HepG2 (cell line): ENCODE data around the gene DEPDC5. TPM values are rescaled to one million over a fixed set of nuclear protein-coding genes. Genes with fewer than 3 reads are reported as not detected.

ENCODE experiments used
- AHR ChIP-seq: IDR thresholded peaks from 2 replicates; pipeline ENCODE4 v1.6.1; 2018; ENCODE audit warnings: missing genetic modification reagents, missing compliant biosample characterization
- ATF7 ChIP-seq, 2 experiments: fragments of 450-650 bp in 1 of 2; sonication (generic) in 1 of 2; formaldehyde crosslinking in 1 of 2; IDR thresholded peaks; 2 replicates each; pipeline versions ENCODE4 v1.4.0 to v1.6.1; 2016 to 2020; ENCODE audit warnings: antibody characterized with exemption in 1 of 2, mild to moderate bottlenecking in 1 of 2, missing genetic modification reagents in 1 of 2
- CC2D1A ChIP-seq: sonication (generic); formaldehyde crosslinking; IDR thresholded peaks from 2 replicates; pipeline ENCODE4 v1.8.1; 2023; ENCODE audit warnings: mild to moderate bottlenecking, missing genetic modification reagents
- ETV6 ChIP-seq: sonication (generic); formaldehyde crosslinking; conservative IDR thresholded peaks from 2 replicates; pipeline ENCODE4 v1.4.0; 2020; ENCODE audit warnings: missing genetic modification reagents
- GABPA ChIP-seq, 2 experiments: IDR thresholded peaks; 2 replicates each; pipeline ENCODE4 v1.6.1; 2011 to 2016; ENCODE audit warnings: low read depth in 2 of 2, low read length in 1 of 2, missing biosample characterization in 1 of 2, missing genetic modification characterization in 1 of 2
- GATAD2A ChIP-seq: IDR thresholded peaks from 2 replicates; pipeline ENCODE4 v1.6.1; 2016
- JUN ChIP-seq: sonication (generic); formaldehyde crosslinking; IDR thresholded peaks from 2 replicates; pipeline ENCODE4 v1.4.0; 2020; ENCODE audit warnings: mild to moderate bottlenecking, missing genetic modification reagents
- KLF9 ChIP-seq: IDR thresholded peaks from 2 replicates; pipeline ENCODE4 v1.6.1; 2016; ENCODE audit warnings: low read depth
- MYC ChIP-seq: sonication (generic); formaldehyde crosslinking; IDR thresholded peaks from 2 replicates; pipeline ENCODE4 v1.9.0; 2021; ENCODE audit warnings: missing genetic modification reagents, borderline replicate concordance
- NFIB ChIP-seq: sonication (generic); formaldehyde crosslinking; IDR thresholded peaks from 2 replicates; pipeline ENCODE4 v1.9.0; 2021; ENCODE audit warnings: missing genetic modification reagents, mild to moderate bottlenecking, borderline replicate concordance
- NPAS2 ChIP-seq: sonication (generic); formaldehyde crosslinking; IDR thresholded peaks from 2 replicates; pipeline ENCODE4 v1.8.0; 2022; ENCODE audit warnings: mild to moderate bottlenecking, missing genetic modification reagents, borderline replicate concordance
- ONECUT2 ChIP-seq: sonication (generic); formaldehyde crosslinking; IDR thresholded peaks from 2 replicates; pipeline ENCODE4 v1.4.0; 2020; ENCODE audit warnings: missing genetic modification reagents
- PCBP2 ChIP-seq: fragments of 200-400 bp; formaldehyde crosslinking; optimal IDR thresholded peaks from 2 replicates; pipeline ENCODE3; 2018; ENCODE audit warnings: low read length, low read depth; ENCODE audit not compliant: poor library complexity, severe bottlenecking
- RFX5 ChIP-seq: IDR thresholded peaks from 2 replicates; pipeline ENCODE4 v1.6.1; 2011; ENCODE audit warnings: low read depth, low read length, improper control_type of control experiment
- SAFB2 ChIP-seq: sonication (generic); formaldehyde crosslinking; IDR thresholded peaks from 2 replicates; pipeline ENCODE4 v1.5.1; 2020; ENCODE audit warnings: missing genetic modification reagents, low read depth, mild to moderate bottlenecking, borderline replicate concordance
- SP2 ChIP-seq: sonication (generic); formaldehyde crosslinking; IDR thresholded peaks from 2 replicates; pipeline ENCODE4 v1.5.1; 2020; ENCODE audit warnings: mild to moderate bottlenecking, missing genetic modification reagents
- STAG1 ChIP-seq: sonication (generic); formaldehyde crosslinking; IDR thresholded peaks from 2 replicates; pipeline ENCODE4 v1.4.0; 2020; ENCODE audit warnings: missing genetic modification reagents
- ZFP90 ChIP-seq: sonication (generic); formaldehyde crosslinking; IDR thresholded peaks from 2 replicates; pipeline ENCODE4 v1.8.0; 2022; ENCODE audit warnings: missing genetic modification reagents, mild to moderate bottlenecking, inconsistent platforms, borderline replicate concordance
- ZKSCAN1 ChIP-seq: fragments of 150-350 bp; IDR thresholded peaks from 2 replicates; pipeline ENCODE4 v1.6.1; 2014; ENCODE audit warnings: low read length
- ZKSCAN8 ChIP-seq: IDR thresholded peaks from 2 replicates; pipeline ENCODE4 v1.6.1; 2016; ENCODE audit warnings: borderline replicate concordance, missing genetic modification reagents, missing compliant biosample characterization
- ZNF24 ChIP-seq: fragments of 450-650 bp; IDR thresholded peaks from 2 replicates; pipeline ENCODE4 v1.6.1; 2017; ENCODE audit warnings: antibody characterized with exemption, mild to moderate bottlenecking
- ZNF260 ChIP-seq: sonication (generic); formaldehyde crosslinking; IDR thresholded peaks from 2 replicates; pipeline ENCODE4 v1.4.0; 2020; ENCODE audit warnings: missing genetic modification reagents, low read depth, mild to moderate bottlenecking, borderline replicate concordance
- ZNF567 ChIP-seq: sonication (generic); formaldehyde crosslinking; IDR thresholded peaks from 2 replicates; pipeline ENCODE4 v1.8.1; 2023; ENCODE audit warnings: mild to moderate bottlenecking, missing genetic modification reagents, borderline replicate concordance
- ZNF775 ChIP-seq: sonication (generic); formaldehyde crosslinking; IDR thresholded peaks from 2 replicates; pipeline ENCODE4 v1.4.0; 2020; ENCODE audit warnings: missing genetic modification reagents, mild to moderate bottlenecking, moderate library complexity, borderline replicate concordance
- ZNF788 ChIP-seq: sonication (generic); formaldehyde crosslinking; IDR thresholded peaks from 2 replicates; pipeline ENCODE4 v1.5.0; 2020; ENCODE audit warnings: mild to moderate bottlenecking, missing genetic modification reagents, borderline replicate concordance
- polyA plus RNA-seq, 8 experiments: library from polyadenylated mRNA; depleted of rRNA in 3 of 8; stranded (reverse) in 7 of 8; unstranded in 1 of 8; fragments of >200 nt; fragmentation: Illumina TruSeq in 4 of 8; extraction: Trizol in 4 of 8; gene quantifications; 2 replicates each; pipeline versions ENCODE4 v1.2.1 to v1.2.3, GENCODE V29; 2011 to 2016; ENCODE audit warnings: low read depth in 4 of 8, missing spikeins in 1 of 8, mixed read lengths in 1 of 8; ENCODE audit not compliant: insufficient read depth in 1 of 8
- total RNA-seq, 5 experiments: library from RNA; depleted of rRNA; stranded (reverse); fragments of >200 nt; fragmentation: Illumina TruSeq; extraction: Trizol; gene quantifications; 2 replicates each; pipeline ENCODE4 v1.2.3, GENCODE V29; 2016; ENCODE audit warnings: low read depth in 1 of 5
- TF ChIP-seq, protein P1 (sequence below): sonication (generic); formaldehyde crosslinking; IDR thresholded peaks from 2 replicates; pipeline ENCODE4 v1.4.0; 2020; ENCODE audit warnings: mild to moderate bottlenecking, missing genetic modification reagents
- TF ChIP-seq, protein P2 (sequence below): sonication (generic); formaldehyde crosslinking; IDR thresholded peaks from 2 replicates; pipeline ENCODE4 v1.9.0; 2021; ENCODE audit warnings: missing genetic modification reagents, borderline replicate concordance
- TF ChIP-seq, protein P3 (sequence below): sonication (generic); formaldehyde crosslinking; IDR thresholded peaks from 2 replicates; pipeline ENCODE4 v1.9.0; 2021; ENCODE audit warnings: missing genetic modification reagents, borderline replicate concordance

DEPDC5 gene
- total and polyA plus RNA-seq, 2 of the 13 experiments (the other 11 are each of a cell fraction or from before 2014, with no cell fraction given): 9.8 to 12.4 TPM

DNA sequence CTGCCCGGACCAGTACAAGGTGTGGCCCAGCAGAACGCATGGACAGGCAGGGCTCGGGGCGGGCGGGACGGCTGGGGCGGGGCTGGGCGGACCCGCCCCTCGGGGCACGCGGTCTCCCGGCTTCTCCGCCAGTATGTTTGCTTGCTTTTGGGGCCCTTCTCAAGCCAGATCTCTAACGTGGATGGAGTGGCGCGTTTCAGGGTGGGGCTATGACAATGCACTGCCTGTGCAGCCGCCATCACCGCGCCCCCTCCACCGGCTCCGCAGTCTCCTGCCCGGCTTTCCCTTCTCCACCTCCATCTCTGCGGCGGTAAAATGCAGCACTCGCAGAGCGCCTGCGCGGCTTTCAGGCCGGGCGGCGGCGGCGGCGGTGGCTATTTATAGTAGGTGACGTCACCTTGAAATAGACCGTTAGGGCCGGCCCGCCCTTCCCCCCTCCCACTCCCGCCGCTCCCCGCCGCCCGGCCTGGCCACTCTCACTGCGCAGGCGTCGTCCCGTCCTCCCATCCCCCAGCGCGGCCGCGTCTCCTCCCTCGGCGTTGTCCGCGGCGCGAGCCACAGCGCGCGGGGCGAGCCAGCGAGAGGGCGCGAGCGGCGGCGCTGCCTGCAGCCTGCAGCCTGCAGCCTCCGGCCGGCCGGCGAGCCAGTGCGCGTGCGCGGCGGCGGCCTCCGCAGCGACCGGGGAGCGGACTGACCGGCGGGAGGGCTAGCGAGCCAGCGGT is 190.3 kb downstream of the DEPDC5 start, which contains the start of gene YWHAH (continued):
- TF ChIP-seq SAFB2 (no peak), ZNF260 (CRISPR knock-in tag) (no peak), GABPA (IDR thresholded peaks at IDR 0.05; ENCODE audit: low read depth, low read length) (no peak), GABPA (CRISPR knock-in tag; IDR thresholded peaks at IDR 0.05; ENCODE audit: low read depth) (no peak), PCBP2 (no peak), ZNF788 (CRISPR knock-in tag) (0 out of 2 replicates have a peak, but pooled peaks have one; percentile 20), MYC (CRISPR knock-in tag) (peak; percentile 91), GATAD2A (CRISPR knock-in tag) (no peak), RFX5 (no peak), JUN (CRISPR knock-in tag) (no peak), KLF9 (CRISPR knock-in tag) (no peak), SP2 (CRISPR knock-in tag) (no peak), ATF7 (IDR thresholded peaks at IDR 0.05) (peak; percentile 97), ATF7 (CRISPR knock-in tag; IDR thresholded peaks at IDR 0.05) (peak; percentile 86; the same call in 1 of the 2 replicates), ZNF567 (CRISPR knock-in tag) (no peak), NFIB (no peak), AHR (CRISPR knock-in tag) (no peak), ZNF775 (CRISPR knock-in tag) (no peak), STAG1 (CRISPR knock-in tag) (no peak), ETV6 (CRISPR knock-in tag) (no peak), ZFP90 (no peak), CC2D1A (no peak), ZNF24 (no peak), NPAS2 (no peak), ZKSCAN1 (no peak), ZKSCAN8 (CRISPR knock-in tag) (no peak), ONECUT2 (CRISPR knock-in tag) (no peak)
- TF ChIP-seq, protein P1, sequence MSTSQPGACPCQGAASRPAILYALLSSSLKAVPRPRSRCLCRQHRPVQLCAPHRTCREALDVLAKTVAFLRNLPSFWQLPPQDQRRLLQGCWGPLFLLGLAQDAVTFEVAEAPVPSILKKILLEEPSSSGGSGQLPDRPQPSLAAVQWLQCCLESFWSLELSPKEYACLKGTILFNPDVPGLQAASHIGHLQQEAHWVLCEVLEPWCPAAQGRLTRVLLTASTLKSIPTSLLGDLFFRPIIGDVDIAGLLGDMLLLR: no peak
- TF ChIP-seq, protein P2, sequence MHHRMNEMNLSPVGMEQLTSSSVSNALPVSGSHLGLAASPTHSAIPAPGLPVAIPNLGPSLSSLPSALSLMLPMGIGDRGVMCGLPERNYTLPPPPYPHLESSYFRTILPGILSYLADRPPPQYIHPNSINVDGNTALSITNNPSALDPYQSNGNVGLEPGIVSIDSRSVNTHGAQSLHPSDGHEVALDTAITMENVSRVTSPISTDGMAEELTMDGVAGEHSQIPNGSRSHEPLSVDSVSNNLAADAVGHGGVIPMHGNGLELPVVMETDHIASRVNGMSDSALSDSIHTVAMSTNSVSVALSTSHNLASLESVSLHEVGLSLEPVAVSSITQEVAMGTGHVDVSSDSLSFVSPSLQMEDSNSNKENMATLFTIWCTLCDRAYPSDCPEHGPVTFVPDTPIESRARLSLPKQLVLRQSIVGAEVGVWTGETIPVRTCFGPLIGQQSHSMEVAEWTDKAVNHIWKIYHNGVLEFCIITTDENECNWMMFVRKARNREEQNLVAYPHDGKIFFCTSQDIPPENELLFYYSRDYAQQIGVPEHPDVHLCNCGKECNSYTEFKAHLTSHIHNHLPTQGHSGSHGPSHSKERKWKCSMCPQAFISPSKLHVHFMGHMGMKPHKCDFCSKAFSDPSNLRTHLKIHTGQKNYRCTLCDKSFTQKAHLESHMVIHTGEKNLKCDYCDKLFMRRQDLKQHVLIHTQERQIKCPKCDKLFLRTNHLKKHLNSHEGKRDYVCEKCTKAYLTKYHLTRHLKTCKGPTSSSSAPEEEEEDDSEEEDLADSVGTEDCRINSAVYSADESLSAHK: no peak
- TF ChIP-seq, protein P3, sequence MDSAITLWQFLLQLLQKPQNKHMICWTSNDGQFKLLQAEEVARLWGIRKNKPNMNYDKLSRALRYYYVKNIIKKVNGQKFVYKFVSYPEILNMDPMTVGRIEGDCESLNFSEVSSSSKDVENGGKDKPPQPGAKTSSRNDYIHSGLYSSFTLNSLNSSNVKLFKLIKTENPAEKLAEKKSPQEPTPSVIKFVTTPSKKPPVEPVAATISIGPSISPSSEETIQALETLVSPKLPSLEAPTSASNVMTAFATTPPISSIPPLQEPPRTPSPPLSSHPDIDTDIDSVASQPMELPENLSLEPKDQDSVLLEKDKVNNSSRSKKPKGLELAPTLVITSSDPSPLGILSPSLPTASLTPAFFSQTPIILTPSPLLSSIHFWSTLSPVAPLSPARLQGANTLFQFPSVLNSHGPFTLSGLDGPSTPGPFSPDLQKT: no peak
